Kidney epithelial cell (primary cell): Measurements from ENCODE around the gene OSBPL9. TPM values are rescaled to one million over a fixed set of nuclear protein-coding genes. Genes with fewer than 3 reads are reported as not detected.

Experiments
- DNase-seq: peaks from one replicate; pipeline ENCODE4 v3.0.0-alpha.2; 2010; ENCODE audit warnings: low read depth
- H3K27me3 ChIP-seq: 2 replicates; pipeline ENCODE4 v1.6.0; 2011; ENCODE audit warnings: low read length; ENCODE audit not compliant: control insufficient read depth, insufficient read depth
- H3K36me3 ChIP-seq: 2 replicates; pipeline ENCODE4 v1.5.1; 2011; ENCODE audit warnings: low read length; ENCODE audit not compliant: control insufficient read depth, insufficient read depth
- H3K4me3 ChIP-seq: 2 replicates; pipeline ENCODE4 v1.5.1; 2011; ENCODE audit warnings: low read depth, mild to moderate bottlenecking, control low read depth, low read length
- total RNA-seq: library from RNA; depleted of rRNA; stranded (reverse); fragments of >200 nt; gene quantifications from 2 replicates; pipeline ENCODE4 v1.2.3, GENCODE V29; 2015
- TF ChIP-seq, protein P1 (sequence below): IDR thresholded peaks from 2 replicates; pipeline ENCODE4 v1.5.1; 2011; ENCODE audit warnings: mild to moderate bottlenecking, moderate library complexity, low read length, control low read depth, inconsistent platforms; ENCODE audit not compliant: insufficient read depth, poor library complexity, severe bottlenecking

The OSBPL9 gene
- total RNA-seq, 1 donor from 2014 or later: 94.1 TPM

DNA sequence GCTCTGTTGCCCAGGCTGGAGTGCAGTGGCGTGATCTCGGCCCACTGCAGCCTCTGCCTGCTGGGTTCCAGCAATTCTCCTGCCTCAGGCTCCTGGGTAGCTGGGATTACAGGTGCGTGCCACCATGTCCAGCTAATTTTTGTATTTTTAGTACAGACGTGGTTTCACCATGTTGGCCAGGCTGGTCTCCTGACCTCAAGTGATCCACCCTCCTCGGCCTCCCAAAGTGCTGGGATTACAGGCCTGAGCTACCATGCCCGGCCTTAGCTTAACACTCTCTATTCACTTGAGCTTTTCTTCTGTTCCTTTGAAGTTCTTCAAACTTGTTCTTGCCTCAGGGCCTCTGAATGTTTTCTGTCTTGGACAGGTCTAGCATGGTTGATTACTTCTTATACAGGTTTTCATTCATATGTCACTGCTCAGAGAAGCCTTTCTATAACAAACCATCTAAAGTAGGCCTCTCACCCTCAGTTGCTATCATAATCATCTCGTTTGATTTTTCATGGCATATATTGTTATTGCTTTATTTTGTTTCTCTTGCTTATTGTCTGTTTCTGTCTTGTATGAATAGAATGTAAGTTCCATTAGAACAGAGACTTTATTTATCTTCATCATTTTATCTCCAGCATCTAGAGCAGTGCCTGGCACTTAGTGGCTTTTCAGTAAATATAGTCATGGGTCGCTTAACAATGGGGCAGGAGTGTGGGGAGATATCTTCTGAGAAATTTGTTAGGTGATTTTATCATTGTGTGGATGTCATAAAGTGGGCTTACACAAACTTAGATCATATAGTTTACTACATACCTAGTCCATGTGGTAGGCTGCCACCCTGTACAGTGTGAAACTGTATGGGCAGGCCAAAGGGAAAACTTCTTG is 12.1 kb downstream of the OSBPL9 start:
- Histone ChIP-seq H3K4me3 (no peak overlapping the region), H3K27me3 (no peaks in the 10 kb centered on the region), H3K36me3 (no peaks in the 10 kb centered on the region)
- TF ChIP-seq, protein P1, sequence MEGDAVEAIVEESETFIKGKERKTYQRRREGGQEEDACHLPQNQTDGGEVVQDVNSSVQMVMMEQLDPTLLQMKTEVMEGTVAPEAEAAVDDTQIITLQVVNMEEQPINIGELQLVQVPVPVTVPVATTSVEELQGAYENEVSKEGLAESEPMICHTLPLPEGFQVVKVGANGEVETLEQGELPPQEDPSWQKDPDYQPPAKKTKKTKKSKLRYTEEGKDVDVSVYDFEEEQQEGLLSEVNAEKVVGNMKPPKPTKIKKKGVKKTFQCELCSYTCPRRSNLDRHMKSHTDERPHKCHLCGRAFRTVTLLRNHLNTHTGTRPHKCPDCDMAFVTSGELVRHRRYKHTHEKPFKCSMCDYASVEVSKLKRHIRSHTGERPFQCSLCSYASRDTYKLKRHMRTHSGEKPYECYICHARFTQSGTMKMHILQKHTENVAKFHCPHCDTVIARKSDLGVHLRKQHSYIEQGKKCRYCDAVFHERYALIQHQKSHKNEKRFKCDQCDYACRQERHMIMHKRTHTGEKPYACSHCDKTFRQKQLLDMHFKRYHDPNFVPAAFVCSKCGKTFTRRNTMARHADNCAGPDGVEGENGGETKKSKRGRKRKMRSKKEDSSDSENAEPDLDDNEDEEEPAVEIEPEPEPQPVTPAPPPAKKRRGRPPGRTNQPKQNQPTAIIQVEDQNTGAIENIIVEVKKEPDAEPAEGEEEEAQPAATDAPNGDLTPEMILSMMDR: no peak
- DNase-seq: no peak

DNA sequence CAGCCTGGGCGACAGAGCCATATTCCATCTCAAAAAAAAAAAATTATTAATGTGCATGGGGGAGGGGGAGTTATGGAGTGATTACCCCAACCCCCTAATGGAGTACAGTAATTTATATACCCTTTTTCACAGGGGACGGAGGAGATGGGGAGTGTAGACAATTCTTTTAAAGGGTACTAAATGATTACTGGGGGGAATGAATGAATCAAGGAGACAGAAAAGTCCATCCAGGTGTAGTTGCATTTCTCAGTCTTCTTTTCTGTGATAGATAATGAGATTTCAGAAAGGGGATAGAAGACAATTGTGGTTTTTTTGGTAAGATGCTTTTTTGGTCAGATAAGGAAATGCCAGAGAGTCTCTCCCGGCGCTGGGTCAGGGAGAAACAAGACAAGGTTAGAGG is 13.0 kb downstream of the OSBPL9 start:
- TF ChIP-seq, protein P1: no peak
- DNase-seq: no peak
- no peaks in the 10 kb centered on the region for H3K36me3 ChIP-seq
- H3K4me3 ChIP-seq: no peak overlapping the region
- H3K27me3 ChIP-seq: no peaks in the 10 kb centered on the region

DNA sequence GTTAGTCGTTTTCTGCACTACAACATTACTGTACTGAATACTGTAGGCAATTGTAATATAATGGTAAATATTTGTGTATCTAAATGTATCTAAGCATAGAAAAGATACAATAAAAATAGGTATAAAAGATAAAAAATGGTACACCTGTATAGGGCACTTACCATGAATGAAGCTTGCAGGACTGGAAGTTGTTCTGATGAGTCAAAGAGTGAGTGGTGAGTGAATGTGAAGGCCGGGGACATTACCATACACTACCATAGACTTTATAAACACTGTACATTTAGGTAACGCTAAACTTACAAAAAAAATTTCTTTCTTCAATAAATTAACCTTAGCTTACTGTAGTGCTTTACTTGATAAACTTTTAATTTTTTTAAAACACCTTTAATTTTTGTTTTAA is 13.5 kb downstream of the OSBPL9 start:
- no peaks in the 10 kb centered on the region for H3K27me3 ChIP-seq
- H3K4me3 ChIP-seq: no peak overlapping the region
- DNase-seq: no peak
- H3K36me3 ChIP-seq: no peaks in the 10 kb centered on the region
- TF ChIP-seq, protein P1: no peak

DNA sequence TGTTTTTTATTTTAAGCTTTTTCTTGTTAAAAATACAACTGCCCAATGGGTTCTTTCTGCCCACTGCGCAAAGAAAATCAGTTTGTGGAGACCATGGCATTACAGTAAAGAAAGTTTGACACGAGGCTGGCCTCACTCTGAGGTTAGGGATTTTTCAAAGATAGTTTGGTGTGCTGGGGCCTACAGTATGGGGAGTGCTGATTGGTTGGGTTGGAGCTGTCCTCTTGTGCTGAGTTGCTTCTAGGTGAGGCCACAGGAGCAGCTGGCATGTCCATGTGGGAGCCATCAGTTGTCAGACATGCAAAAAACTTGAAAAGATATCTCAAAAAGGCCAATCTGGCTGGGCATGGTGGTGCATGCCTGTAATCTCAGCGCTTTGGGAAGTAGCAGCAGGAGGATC is 14.0 kb downstream of the OSBPL9 start:
- Histone ChIP-seq H3K36me3 (no peaks in the 10 kb centered on the region), H3K4me3 (no peak overlapping the region), H3K27me3 (no peaks in the 10 kb centered on the region)
- TF ChIP-seq, protein P1: no peak
- DNase-seq: no peak

DNA sequence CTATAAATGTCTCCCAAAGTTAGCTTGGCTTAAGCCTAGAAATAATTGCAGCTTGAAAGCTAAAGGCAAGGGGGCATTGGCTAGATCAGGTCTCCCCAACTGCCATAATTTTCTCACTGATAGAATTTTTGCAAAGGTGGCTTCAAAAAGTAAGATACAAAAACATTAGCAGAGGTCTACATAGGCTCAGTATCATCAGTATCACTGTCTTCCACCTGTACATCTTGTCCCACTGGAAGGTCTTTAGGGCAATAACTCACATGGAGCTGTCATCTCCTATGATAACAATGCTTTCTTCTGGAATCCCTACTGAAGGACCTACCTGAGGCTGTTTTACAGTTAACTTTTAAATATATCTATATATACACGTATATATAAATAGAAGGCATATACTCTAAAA is 14.9 kb downstream of the OSBPL9 start:
- TF ChIP-seq, protein P1: no peak
- Histone ChIP-seq H3K27me3 (no peaks in the 10 kb centered on the region), H3K36me3 (no peaks in the 10 kb centered on the region), H3K4me3 (no peak overlapping the region)
- no peak for DNase-seq

DNA sequence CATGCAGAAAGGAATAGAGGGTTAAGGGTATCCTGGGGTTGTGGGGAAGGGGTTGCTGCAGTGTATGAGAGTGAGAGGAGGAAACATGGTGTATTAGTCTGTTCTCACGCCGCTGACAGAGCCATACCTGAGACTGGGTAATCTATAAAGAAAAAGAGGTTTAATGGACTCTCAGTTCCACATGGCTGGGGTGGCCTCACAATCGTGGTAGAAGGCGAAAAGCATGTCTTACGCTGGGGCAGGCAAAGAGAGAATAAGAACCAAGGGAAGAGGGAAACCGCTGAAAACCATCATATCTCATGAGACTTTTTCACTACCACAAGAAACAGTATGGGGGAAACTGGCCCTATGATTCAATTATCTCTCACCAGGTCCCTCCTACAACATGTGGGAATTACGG is 17.7 kb downstream of the OSBPL9 start:
- no peak for DNase-seq
- no peaks in the 10 kb centered on the region for H3K36me3 ChIP-seq
- H3K4me3 ChIP-seq: no peak overlapping the region
- H3K27me3 ChIP-seq: no peaks in the 10 kb centered on the region
- TF ChIP-seq, protein P1: no peak
